Mesenchymal stem cell (in vitro differentiated cells and primary cell): ENCODE data around the gene RRH.

Experiments used
- DNase-seq: peaks from one replicate; pipeline ENCODE4 v3.0.0-alpha.2; 2013
- H2AFZ ChIP-seq: one replicate; pipeline ENCODE4 v1.6.1; 2013; ENCODE audit warnings: low read depth, mild to moderate bottlenecking, control low read depth, inconsistent platforms, low read length, moderate library complexity
- H2AK5ac ChIP-seq: 2 replicates; pipeline ENCODE4 v1.6.1; 2013; ENCODE audit warnings: low read length, moderate library complexity, mild to moderate bottlenecking, inconsistent platforms; ENCODE audit not compliant: severe bottlenecking
- H2BK120ac ChIP-seq: one replicate; pipeline ENCODE4 v1.6.1; 2013; ENCODE audit warnings: low read depth, mild to moderate bottlenecking, inconsistent platforms, low read length, moderate library complexity
- H2BK12ac ChIP-seq, 2 experiments: one replicate each; pipeline ENCODE4 v1.6.1; 2013; ENCODE audit warnings: inconsistent platforms in 2 of 2, low read length in 2 of 2, mild to moderate bottlenecking in 2 of 2, moderate library complexity in 2 of 2, control low read depth in 1 of 2
- H2BK15ac ChIP-seq: one replicate; pipeline ENCODE4 v1.6.1; 2013; ENCODE audit warnings: mild to moderate bottlenecking, low read depth, inconsistent platforms; ENCODE audit not compliant: poor library complexity, severe bottlenecking
- H2BK5ac ChIP-seq: 2 replicates; pipeline ENCODE4 v1.6.1; 2013; ENCODE audit warnings: low read depth, mild to moderate bottlenecking, low read length, control low read depth, inconsistent platforms; ENCODE audit not compliant: poor library complexity, severe bottlenecking
- H3K14ac ChIP-seq, 2 experiments: one replicate each; pipeline ENCODE4 v1.6.1; 2013; ENCODE audit warnings: inconsistent platforms in 2 of 2, low read length in 2 of 2, control low read depth in 1 of 2, mild to moderate bottlenecking in 1 of 2, moderate library complexity in 1 of 2
- H3K18ac ChIP-seq, 2 experiments: one replicate each; pipeline ENCODE4 v1.6.1; 2013; ENCODE audit warnings: inconsistent platforms in 2 of 2, low read length in 2 of 2, control low read depth in 1 of 2, low read depth in 1 of 2, mild to moderate bottlenecking in 1 of 2
- H3K23ac ChIP-seq, 2 experiments: one replicate each; pipeline ENCODE4 v1.6.1; 2013; ENCODE audit warnings: inconsistent platforms in 2 of 2, low read length in 2 of 2, mild to moderate bottlenecking in 2 of 2, moderate library complexity in 2 of 2, control low read depth in 1 of 2
- H3K27ac ChIP-seq: 2 replicates; pipeline ENCODE4 v1.5.1; 2013; ENCODE audit warnings: mild to moderate bottlenecking, moderate library complexity, low read length, control low read depth, inconsistent platforms; ENCODE audit not compliant: poor library complexity, severe bottlenecking
- H3K27me3 ChIP-seq, 2 experiments: 2 replicates each; pipeline versions ENCODE4 v1.6.1 to v1.7.0; 2013; ENCODE audit warnings: low read length in 2 of 2, mild to moderate bottlenecking in 2 of 2, moderate library complexity in 2 of 2, control low read depth in 1 of 2, inconsistent platforms in 1 of 2; ENCODE audit not compliant: control insufficient read depth in 1 of 2, insufficient read depth in 1 of 2
- H3K36me3 ChIP-seq, 2 experiments: 2 replicates each; pipeline versions ENCODE4 v1.6.1 to v1.7.0; 2013; ENCODE audit warnings: low read length in 2 of 2, control low read depth in 1 of 2, inconsistent platforms in 1 of 2, low read depth in 1 of 2, mild to moderate bottlenecking in 1 of 2; ENCODE audit not compliant: insufficient read depth in 2 of 2, control insufficient read depth in 1 of 2
- H3K4ac ChIP-seq, 2 experiments: one replicate each; pipeline ENCODE4 v1.6.1; 2013; ENCODE audit warnings: inconsistent platforms in 2 of 2, low read length in 2 of 2, mild to moderate bottlenecking in 2 of 2, moderate library complexity in 2 of 2, control low read depth in 1 of 2, low read depth in 1 of 2
- H3K4me1 ChIP-seq: 2 replicates; pipeline ENCODE4 v1.6.1; 2013; ENCODE audit warnings: low read depth, low read length, control low read depth; ENCODE audit not compliant: control insufficient read depth, insufficient read depth
- H3K4me2 ChIP-seq: 2 replicates; pipeline ENCODE4 v1.6.1; 2013; ENCODE audit warnings: low read length, mild to moderate bottlenecking, inconsistent platforms; ENCODE audit not compliant: poor library complexity, severe bottlenecking
- H3K4me3 ChIP-seq, 2 experiments: 2 replicates each; pipeline versions ENCODE4 v1.5.1 to v1.7.0; 2013; ENCODE audit warnings: low read length in 2 of 2, mild to moderate bottlenecking in 2 of 2, control low read depth in 1 of 2, low read depth in 1 of 2; ENCODE audit not compliant: insufficient read depth in 1 of 2
- H3K79me1 ChIP-seq: replicated peaks from 2 replicates; pipeline ENCODE4 v1.6.1; 2013; ENCODE audit warnings: mild to moderate bottlenecking, control low read depth, low read length, inconsistent platforms; ENCODE audit not compliant: poor library complexity, severe bottlenecking
- H3K9ac ChIP-seq: 2 replicates; pipeline ENCODE4 v1.7.0; 2013; ENCODE audit warnings: mild to moderate bottlenecking, low read length, moderate library complexity
- H3K9me3 ChIP-seq: 2 replicates; pipeline ENCODE4 v1.7.0; 2013; ENCODE audit warnings: mild to moderate bottlenecking, low read length; ENCODE audit not compliant: control insufficient read depth
- H4K8ac ChIP-seq: one replicate; pipeline ENCODE4 v1.6.1; 2013; ENCODE audit warnings: inconsistent platforms, mild to moderate bottlenecking, low read length, moderate library complexity
- H4K91ac ChIP-seq: one replicate; pipeline ENCODE4 v1.6.1; 2013; ENCODE audit warnings: mild to moderate bottlenecking, low read length, inconsistent platforms
- WGBS: methylation state at CpG from one replicate; pipeline ENCODE4 v1.1.7; 2013; ENCODE audit warnings: mixed read lengths; 5-methylcytosine and 5-hydroxymethylcytosine counted together

Gene RRH

GRCh38 chr4:109864134-109864533 lies 36.4 kb downstream of the RRH start:
- Histone ChIP-seq H3K27me3 (no peaks in the 10 kb centered on the region), H2AK5ac (no peak overlapping the region), H2BK12ac (no peak overlapping the region), H3K23ac (no peak overlapping the region), H3K9me3 (peaks cover 12% of the 10 kb centered on the region), H3K14ac (no peak overlapping the region), H2BK15ac (no peak overlapping the region), H2BK5ac (no peak overlapping the region), H3K4ac (no peak overlapping the region), H4K8ac (no peak overlapping the region), H3K4me2 (no peak overlapping the region), H3K79me1 (no peaks in the 10 kb centered on the region), H3K4me1 (no peaks in the 10 kb centered on the region), H4K91ac (no peak overlapping the region), H3K36me3 (no peaks in the 10 kb centered on the region), H3K27ac (no peak overlapping the region), H3K18ac (no peak overlapping the region), H2BK120ac (no peak overlapping the region), H3K9ac (no peak overlapping the region), H2AFZ (no peak overlapping the region), H3K4me3 (no peak overlapping the region)
- DNase-seq = no peak

- Histone ChIP-seq H2BK15ac (no peak overlapping the region), H3K36me3 (peaks cover 0 to 8% of the 10 kb centered on the region in 2 experiments), H2AFZ (no peak overlapping the region), H2BK12ac (no peak overlapping the region), H3K4me3 (no peak overlapping the region), H3K27me3 (no peaks in the 10 kb centered on the region), H3K9ac (no peak overlapping the region), H3K23ac (no peak overlapping the region), H4K91ac (no peak overlapping the region), H2BK120ac (no peak overlapping the region), H3K4me1 (no peaks in the 10 kb centered on the region), H3K9me3 (no peaks in the 10 kb centered on the region), H3K4ac (no peak overlapping the region), H3K27ac (no peak overlapping the region), H3K14ac (no peak overlapping the region), H2AK5ac (no peak overlapping the region), H2BK5ac (no peak overlapping the region), H3K4me2 (no peak overlapping the region), H3K79me1 (no peaks in the 10 kb centered on the region), H3K18ac (no peak overlapping the region), H4K8ac (no peak overlapping the region)
- whole genome bisulfite sequencing = 96% methylated on average over 5 of the region's 5 CpGs
- DNase-seq = no peak
Observed at GRCh38 chr4:109870061-109870460, 42.3 kb downstream of the RRH start.

GRCh38 chr4:109872065-109872464 lies 44.3 kb downstream of the RRH start:
- H3K9ac ChIP-seq = no peak overlapping the region

GRCh38 chr4:109872950-109873656 lies 45.3 kb downstream of the RRH start:
- Histone ChIP-seq H2BK5ac (no peak overlapping the region), H3K18ac (no peak overlapping the region), H3K23ac (no peak overlapping the region), H2BK120ac (no peak overlapping the region), H3K36me3 (peaks cover 0 to 8% of the 10 kb centered on the region in 2 experiments), H3K9ac (no peak overlapping the region), H3K27ac (no peak overlapping the region), H3K79me1 (no peaks in the 10 kb centered on the region), H2BK15ac (no peak overlapping the region), H3K4ac (no peak overlapping the region), H4K91ac (no peak overlapping the region), H3K27me3 (no peaks in the 10 kb centered on the region), H3K14ac (no peak overlapping the region), H2AK5ac (no peak overlapping the region), H2AFZ (no peak overlapping the region), H2BK12ac (no peak overlapping the region), H3K4me1 (no peaks in the 10 kb centered on the region), H3K4me2 (no peak overlapping the region), H3K9me3 (no peaks in the 10 kb centered on the region), H3K4me3 (no peak overlapping the region), H4K8ac (no peak overlapping the region)
- WGBS = 96% methylated on average over 5 of the region's 6 CpGs
- DNase-seq = no peak

More at GRCh38 chr4:109872065-109872464, 44.3 kb downstream of the RRH start:
- Histone ChIP-seq H2AFZ (no peak overlapping the region), H3K4me2 (no peak overlapping the region), H3K27me3 (no peaks in the 10 kb centered on the region), H3K14ac (no peak overlapping the region), H4K91ac (no peak overlapping the region), H3K4me3 (no peak overlapping the region), H3K4ac (no peak overlapping the region), H2BK12ac (no peak overlapping the region), H4K8ac (no peak overlapping the region), H2AK5ac (no peak overlapping the region), H3K18ac (no peak overlapping the region), H2BK15ac (no peak overlapping the region), H3K9me3 (no peaks in the 10 kb centered on the region), H2BK120ac (no peak overlapping the region), H3K27ac (no peak overlapping the region), H3K23ac (no peak overlapping the region), H3K79me1 (no peaks in the 10 kb centered on the region), H3K4me1 (no peaks in the 10 kb centered on the region), H3K36me3 (peaks cover 0 to 8% of the 10 kb centered on the region in 2 experiments), H2BK5ac (no peak overlapping the region)
- no peak for DNase-seq
- WGBS = 84% methylated on average over 2 of the region's 2 CpGs
